ENCODE data around the gene CYP46A1.

Gene CYP46A1

GRCh38 chr14:99686557-99687283 lies 2.6 kb downstream of the CYP46A1 start:
- DNase-seq (ENCODE audit: low read depth in 1 of 2, low spot score in 1 of 2) = no peak

- DNase-seq (ENCODE audit: low read depth in 1 of 2, low spot score in 1 of 2) = peak in 1 of 2 donors; percentile 17
These were observed 3.4 kb downstream of the CYP46A1 start for GRCh38 chr14:99687284-99688209.

GRCh38 chr14:99688210-99688581 lies 4.1 kb downstream of the CYP46A1 start:
- DNase-seq (ENCODE audit: low read depth in 1 of 2, low spot score in 1 of 2) = no peak

GRCh38 chr14:99688629-99689028 lies 4.5 kb downstream of the CYP46A1 start:
- DNase-seq (ENCODE audit: low read depth in 1 of 2, low spot score in 1 of 2) = no peak

DNA sequence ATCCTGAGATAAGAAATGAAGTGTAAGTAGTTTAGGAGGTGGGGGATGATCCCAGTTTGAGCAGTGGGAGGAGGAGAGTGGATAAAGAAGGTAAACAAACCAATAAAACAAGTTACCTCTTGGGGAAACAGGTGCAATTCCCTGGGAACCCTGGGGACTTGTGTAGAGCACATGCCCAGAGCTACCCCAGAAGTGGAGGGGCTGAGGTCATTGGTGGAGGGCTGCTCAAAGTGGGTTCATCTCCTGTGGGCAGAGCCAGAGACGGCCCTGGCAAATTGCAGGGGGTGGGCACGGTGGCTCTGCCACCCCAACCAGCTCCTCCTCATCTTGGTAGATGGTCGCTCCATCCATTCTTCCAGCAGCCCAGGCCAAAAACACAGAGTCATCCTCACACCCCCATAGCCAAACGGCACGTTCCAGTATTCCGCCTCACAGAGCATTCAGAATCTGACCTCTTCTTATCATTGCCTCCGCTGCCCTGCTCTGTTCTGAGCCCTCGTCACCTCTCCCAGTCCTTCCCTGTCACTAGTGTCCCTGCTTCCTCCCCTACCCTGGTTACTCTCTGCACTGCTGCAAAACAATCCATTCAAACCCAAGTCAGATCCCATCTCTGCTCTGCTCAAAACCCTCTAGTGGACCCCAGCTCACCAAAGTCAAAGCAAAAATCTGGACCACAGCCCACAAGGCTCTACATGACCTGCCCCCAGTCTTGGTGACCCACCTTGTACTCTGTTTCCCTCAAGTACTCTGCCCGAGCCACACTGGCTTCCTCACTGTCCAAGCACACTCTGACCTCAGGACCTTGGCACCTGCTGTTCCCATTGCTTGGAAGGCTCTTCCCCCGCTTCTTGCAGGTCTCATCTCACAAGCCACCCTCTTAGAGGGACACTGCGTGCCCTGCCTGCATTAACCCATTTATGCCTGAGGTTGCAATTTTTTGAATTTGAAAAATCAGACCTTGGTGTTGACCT lies 5.5 kb downstream of the CYP46A1 start:
- no peak for DNase-seq (ENCODE audit: low read depth in 1 of 2, low spot score in 1 of 2)

- DNase-seq (ENCODE audit: low read depth in 1 of 2, low spot score in 1 of 2) = no peak
These were observed 6.5 kb downstream of the CYP46A1 start for GRCh38 chr14:99690636-99691035.

DNA sequence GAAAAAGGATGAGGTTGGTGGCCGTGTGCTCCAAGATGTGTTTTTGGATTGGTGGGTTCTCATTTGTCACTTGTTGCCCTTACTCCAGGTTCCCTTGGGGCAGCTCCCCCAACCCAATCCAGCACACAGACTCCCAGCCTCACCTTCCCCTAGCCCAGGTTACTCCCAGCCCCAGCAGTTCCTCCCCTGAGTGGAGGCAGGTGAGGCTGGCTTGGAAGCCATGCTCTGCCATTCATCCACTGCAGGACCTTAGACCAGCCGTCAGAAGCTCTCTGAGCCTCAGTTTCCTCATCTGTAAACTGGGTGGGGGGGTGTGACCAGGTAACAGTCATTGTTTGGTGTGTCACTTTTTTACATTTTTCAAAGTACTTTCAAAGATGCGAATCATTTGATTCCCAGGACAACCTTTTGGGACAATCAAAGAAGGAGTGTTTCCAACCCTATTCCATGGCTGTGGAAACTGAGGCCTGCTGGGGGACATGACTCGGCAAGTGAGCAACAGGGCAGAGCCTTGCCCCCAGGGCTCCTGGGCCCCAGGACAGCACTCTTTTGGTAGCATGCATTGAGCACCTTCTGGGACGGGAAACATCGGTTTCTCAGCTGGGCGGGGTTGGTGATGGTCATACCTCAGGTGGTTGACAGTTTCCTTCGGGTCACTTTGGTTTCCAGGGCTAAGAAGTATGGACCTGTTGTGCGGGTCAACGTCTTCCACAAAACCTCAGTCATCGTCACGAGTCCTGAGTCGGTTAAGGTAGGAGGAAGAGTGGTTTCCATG lies 7.2 kb downstream of the CYP46A1 start:
- no peak for DNase-seq (ENCODE audit: low read depth in 1 of 2, low spot score in 1 of 2)

DNA sequence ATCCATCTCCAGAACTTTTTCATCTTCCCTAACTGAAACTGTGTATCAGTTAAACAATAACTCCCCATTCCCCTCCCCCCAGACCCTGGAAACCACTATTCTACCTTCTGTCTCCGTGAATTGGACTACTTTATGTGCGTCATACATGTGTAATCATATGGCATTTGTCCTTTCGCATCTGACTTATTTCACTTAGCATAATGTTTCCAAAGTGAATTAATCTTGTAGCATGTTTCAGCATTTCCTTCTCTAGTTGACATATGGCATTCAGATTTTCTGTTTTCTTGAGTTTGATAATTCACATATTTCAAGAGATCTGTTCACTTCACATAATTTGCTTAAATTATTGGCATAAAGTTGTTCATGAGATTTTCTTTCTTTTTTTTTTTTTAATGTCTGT lies 9.8 kb downstream of the CYP46A1 start:
- DNase-seq (ENCODE audit: low read depth in 1 of 2, low spot score in 1 of 2) = no peak

DNA sequence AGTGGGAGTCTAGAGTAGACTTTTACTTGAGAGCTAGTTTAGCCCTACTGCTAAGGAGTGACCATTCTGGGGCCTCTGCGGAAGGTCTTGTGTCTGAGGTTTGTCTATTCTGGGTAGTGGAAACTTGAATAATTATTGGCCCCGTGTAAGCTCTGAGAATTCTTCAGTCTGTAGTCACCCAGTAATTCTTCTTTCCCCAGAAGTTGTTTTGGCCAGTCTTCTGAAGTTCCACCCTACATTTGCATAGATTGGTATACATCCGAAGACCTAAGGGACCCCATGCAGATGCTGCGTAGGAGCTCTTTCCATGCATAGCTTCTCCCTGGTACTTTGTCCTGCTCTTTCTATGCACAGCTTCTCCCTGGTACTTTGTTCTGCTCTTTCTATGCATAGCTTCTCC lies 12.8 kb downstream of the CYP46A1 start:
- no peak for DNase-seq (ENCODE audit: low read depth in 1 of 2, low spot score in 1 of 2)

- DNase-seq (ENCODE audit: low read depth in 1 of 2, low spot score in 1 of 2) = no peak
These were observed 14.1 kb downstream of the CYP46A1 start for GRCh38 chr14:99698236-99698635.

DNA sequence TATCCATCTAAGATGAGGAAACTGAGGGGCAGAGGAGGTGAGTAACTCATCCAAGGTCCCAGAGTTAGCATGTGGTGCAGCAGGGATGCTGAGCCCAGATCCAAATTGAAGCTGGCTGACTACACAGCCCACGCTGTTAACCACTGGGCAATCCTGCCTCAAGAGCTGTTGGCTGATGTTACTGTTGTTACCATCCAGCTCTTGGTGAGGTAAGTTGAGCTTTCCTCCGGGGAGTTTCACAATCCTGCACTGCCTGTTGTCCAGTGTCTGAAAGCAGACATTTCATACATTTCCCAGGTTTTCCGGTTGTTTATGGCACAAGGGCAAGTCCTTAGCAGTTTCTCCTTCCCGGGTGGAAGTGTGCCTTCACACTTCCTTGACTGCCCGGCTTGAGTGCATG lies 14.5 kb downstream of the CYP46A1 start:
- DNase-seq (ENCODE audit: low read depth in 1 of 2, low spot score in 1 of 2) = no peak

GRCh38 chr14:99699085-99699760 lies 15.1 kb downstream of the CYP46A1 start:
- no peak for DNase-seq (ENCODE audit: low read depth in 1 of 2, low spot score in 1 of 2)

- no peak for DNase-seq (ENCODE audit: low read depth in 1 of 2, low spot score in 1 of 2)
These were observed 15.8 kb downstream of the CYP46A1 start for GRCh38 chr14:99699861-99700260.

DNA sequence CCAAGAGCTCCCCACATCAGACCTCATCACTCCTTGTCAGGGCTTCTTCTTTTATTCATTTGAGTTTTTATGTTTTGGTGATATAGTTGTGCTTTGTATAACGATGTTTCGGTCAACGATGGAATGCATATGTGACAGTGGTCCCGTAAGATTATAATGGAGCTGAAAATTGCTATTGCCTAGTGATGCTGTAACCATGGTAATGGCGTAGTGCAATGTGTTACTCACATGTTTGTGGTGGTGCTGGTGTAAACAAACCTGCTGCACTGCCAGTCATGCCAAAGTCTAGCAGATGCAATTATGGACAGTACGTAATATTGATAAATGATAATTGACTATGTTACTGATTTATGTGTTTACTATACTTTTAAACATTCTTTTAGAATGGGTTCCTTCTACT lies 16.3 kb downstream of the CYP46A1 start:
- DNase-seq (ENCODE audit: low read depth in 1 of 2, low spot score in 1 of 2) = no peak

DNA sequence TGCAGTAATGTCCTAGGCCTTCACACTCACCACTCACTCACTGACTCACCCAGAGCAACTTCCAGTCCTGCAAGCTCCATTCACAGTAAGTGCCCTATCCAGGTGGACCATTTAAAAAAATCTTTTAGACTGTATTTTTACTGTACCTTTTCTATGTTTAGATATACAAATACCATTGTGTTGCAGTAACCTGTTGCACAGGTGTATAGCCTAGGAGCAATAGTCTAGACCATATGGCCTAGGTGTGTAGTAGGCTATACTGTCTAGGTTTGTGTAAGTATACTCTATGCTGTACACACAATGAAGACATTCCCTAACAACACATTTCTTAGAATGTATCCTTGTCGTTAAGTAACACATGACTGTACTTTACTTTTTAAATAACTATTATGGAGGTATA lies 17.2 kb downstream of the CYP46A1 start:
- DNase-seq (ENCODE audit: low read depth in 1 of 2, low spot score in 1 of 2) = no peak

DNA sequence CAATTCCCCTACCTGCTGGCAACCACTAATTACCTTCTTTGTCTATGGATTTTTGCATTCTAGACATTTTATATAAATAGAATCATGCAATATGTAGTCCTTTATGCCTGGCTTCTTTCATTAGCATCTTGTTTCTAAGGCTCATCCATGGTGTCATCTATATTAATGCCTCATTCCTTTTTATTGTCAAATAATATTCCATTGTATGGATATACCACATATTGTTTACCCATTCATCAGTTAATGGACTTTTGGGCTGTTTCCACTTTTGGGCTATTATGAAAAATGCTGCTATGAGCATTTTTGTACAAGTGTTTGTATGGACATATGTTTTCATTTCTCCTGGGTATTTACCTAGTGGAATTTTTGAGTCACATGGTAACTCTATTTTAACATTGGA lies 18.0 kb downstream of the CYP46A1 start:
- no peak for DNase-seq (ENCODE audit: low read depth in 1 of 2, low spot score in 1 of 2)

DNA sequence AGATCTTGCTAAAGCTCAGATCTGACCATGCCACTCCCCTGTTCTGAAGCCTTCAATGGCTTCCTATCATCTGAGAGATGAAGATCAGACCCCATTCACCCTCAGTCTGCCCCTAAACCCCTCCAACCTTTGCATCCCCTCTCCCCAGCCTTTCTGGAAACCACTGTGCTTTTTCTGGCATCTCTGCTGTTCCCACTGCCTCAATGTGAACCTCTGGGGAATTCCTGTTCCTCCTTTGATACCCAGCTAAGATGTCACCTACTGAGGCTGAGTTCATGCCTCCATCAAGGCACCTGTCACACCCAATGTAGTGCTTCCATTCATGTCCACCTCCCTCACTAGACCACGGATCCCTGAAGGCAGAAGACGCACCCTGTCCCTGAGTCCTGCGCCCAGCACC lies 19.3 kb downstream of the CYP46A1 start:
- DNase-seq (ENCODE audit: low read depth in 1 of 2, low spot score in 1 of 2) = no peak

- no peak for DNase-seq (ENCODE audit: low read depth in 1 of 2, low spot score in 1 of 2)
These were observed 19.9 kb downstream of the CYP46A1 start for GRCh38 chr14:99704037-99704436.

DNA sequence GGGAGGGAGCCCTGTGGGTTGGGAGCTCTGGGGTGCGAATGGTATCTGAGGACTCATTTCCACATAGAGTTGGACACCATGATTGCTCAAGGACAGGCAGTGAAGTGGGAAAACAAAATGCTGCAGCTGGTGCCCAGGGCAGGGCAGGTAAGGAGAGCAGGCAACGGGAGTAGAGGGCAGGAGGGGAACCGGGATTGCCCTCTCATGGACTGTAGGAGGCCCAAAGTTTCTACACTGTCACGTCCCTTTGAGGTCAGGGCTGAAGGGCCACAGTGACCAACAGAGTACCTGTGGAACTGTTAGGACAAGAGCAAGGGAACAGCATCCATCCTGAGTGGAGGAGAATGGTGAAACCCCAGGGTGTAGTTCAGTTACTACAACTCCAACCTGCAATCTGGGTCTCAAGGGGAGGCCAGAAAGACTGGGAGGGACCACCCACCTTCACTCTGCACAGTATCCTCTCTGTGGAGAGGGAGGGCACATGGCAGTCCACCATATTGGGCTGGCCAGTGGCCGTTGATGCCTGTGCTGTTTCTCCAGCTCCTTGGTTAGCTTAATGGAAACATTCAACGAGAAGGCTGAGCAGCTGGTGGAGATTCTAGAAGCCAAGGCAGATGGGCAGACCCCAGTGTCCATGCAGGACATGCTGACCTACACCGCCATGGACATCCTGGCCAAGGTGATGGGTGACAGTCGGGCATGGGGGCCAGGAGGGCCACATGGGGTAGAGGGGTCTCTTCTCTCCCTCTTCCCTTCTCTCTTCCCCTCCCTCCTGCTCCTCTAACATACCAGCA lies 22.2 kb downstream of the CYP46A1 start:
- no peak for DNase-seq (ENCODE audit: low read depth in 1 of 2, low spot score in 1 of 2)
